Mesothelial cell of epicardium (in vitro differentiated cells): ENCODE results near the gene CHD1L. TPM values are rescaled to one million over a fixed set of nuclear protein-coding genes. Genes with fewer than 3 reads are reported as not detected.
"Not testable (repeated sequence)": the region's sequence is repeated elsewhere in the genome, so short reads cannot be mapped to it uniquely, and the experiment has no call there.

ENCODE experiments used
- DNase-seq, 2 experiments: peaks; one replicate each; pipeline ENCODE4 v3.0.0; 2021; ENCODE audit warnings: low spot score in 2 of 2; ENCODE audit not compliant: unreplicated experiment in 2 of 2
- H3K27ac Mint-ChIP-seq: 2 replicates; pipeline ENCODE4 v1.8.0; 2021; ENCODE audit warnings: mixed read lengths
- H3K27me3 Mint-ChIP-seq: 2 replicates; pipeline ENCODE4 v1.8.0; 2021; ENCODE audit warnings: low read depth, mixed read lengths
- H3K36me3 Mint-ChIP-seq: 2 replicates; pipeline ENCODE4 v1.8.0; 2021; ENCODE audit warnings: mixed read lengths
- H3K4me1 Mint-ChIP-seq: 2 replicates; pipeline ENCODE4 v1.8.0; 2021; ENCODE audit warnings: mixed read lengths
- H3K4me3 Mint-ChIP-seq: 2 replicates; pipeline ENCODE4 v1.8.0; 2021; ENCODE audit warnings: mild to moderate bottlenecking, moderate library complexity, mixed read lengths
- H3K9me3 Mint-ChIP-seq: 2 replicates; pipeline ENCODE4 v1.8.0; 2021; ENCODE audit warnings: mixed read lengths
- CTCF ChIP-seq: fragments of 200-600 bp; sonication (generic); IDR thresholded peaks from one replicate; pipeline ENCODE4 v1.5.0; 2021; ENCODE audit warnings: antibody characterized with exemption; ENCODE audit not compliant: unreplicated experiment
- total RNA-seq: library from RNA; stranded (reverse); gene quantifications from 3 replicates; pipeline ENCODE4 v1.2.1, GENCODE V29; 2021

Gene CHD1L
- total RNA-seq, 1 donor from 2014 or later: 67.5 TPM

DNA sequence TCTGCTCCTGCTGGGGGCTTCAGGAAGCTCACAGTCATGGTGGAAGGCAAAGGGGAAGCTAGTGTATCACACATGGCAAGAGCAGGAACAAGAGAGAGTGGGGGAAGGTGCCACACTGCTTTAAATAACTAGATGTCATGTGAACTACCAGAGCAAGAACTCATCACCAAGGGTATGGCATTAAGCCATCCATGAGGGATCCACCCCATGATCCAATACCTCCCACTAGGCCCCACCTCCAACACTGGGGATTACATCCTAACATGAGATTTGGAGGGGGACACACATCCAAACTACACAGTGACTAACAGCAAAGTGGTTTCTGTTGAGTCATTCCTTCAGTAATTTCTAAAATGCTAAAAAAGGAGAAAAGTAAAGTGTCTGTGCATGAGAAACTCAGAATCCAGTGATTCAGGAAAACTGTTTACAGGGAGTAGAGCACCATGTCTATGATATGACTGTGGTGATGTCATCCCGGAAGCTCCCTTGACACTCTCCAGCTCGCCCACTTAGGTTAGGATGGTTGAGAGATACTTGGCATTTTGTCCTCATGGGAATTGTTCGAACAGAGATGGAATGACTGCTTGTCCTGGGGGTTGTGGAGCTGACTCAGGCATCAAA lies 50.3 kb downstream of the CHD1L start:
- no peak overlapping the region for H3K27ac Mint-ChIP-seq
- TF ChIP-seq CTCF: no peak
- H3K9me3 Mint-ChIP-seq: peaks cover 39% of the 10 kb centered on the region
- H3K4me3 Mint-ChIP-seq: no peak overlapping the region
- no peaks in the 10 kb centered on the region for H3K27me3 Mint-ChIP-seq
- no peak for DNase-seq
- H3K4me1 Mint-ChIP-seq: no peaks in the 10 kb centered on the region
- peaks cover 96% of the 10 kb centered on the region for H3K36me3 Mint-ChIP-seq

DNA sequence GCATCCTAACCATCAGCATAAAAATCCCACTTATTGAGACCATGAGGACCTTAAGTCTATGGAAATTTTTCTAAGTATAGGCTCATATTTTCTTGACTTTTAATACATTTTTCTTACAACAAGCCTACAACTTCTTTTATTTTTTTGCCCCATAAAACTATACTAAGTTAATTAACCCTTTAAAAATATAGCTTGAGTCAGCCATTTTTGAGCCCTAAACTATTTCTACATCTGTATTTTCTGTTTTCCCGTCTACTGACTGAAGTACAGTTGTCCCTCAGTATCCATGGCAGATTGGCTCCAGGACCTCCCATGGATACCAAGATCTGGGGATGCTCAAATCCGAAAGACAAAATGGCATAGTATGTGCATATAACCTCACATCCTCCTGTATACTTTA lies 55.0 kb downstream of the CHD1L start:
- no peak for TF ChIP-seq CTCF
- H3K27ac Mint-ChIP-seq: no peak overlapping the region
- H3K36me3 Mint-ChIP-seq: peaks cover 90% of the 10 kb centered on the region
- no peaks in the 10 kb centered on the region for H3K4me1 Mint-ChIP-seq
- H3K9me3 Mint-ChIP-seq: peaks cover 69% of the 10 kb centered on the region
- H3K4me3 Mint-ChIP-seq: no peak overlapping the region
- no peak for DNase-seq
- no peaks in the 10 kb centered on the region for H3K27me3 Mint-ChIP-seq

GRCh38 chr1:147305803-147306202 lies 63.3 kb downstream of the CHD1L start:
- H3K27me3 Mint-ChIP-seq, H3K27ac Mint-ChIP-seq, H3K4me1 Mint-ChIP-seq, H3K4me3 Mint-ChIP-seq, DNase-seq: not testable (repeated sequence)
- Mint-ChIP-seq H3K36me3 (peaks cover 39% of the 10 kb centered on the region), H3K9me3 (peaks cover 73% of the 10 kb centered on the region)

GRCh38 chr1:147316968-147317367 lies 74.5 kb downstream of the CHD1L start:
- Mint-ChIP-seq H3K27ac (no peak overlapping the region), H3K9me3 (peaks cover 62% of the 10 kb centered on the region), H3K36me3 (no peaks in the 10 kb centered on the region), H3K27me3 (no peaks in the 10 kb centered on the region), H3K4me1 (no peaks in the 10 kb centered on the region), H3K4me3 (no peak overlapping the region)
- DNase-seq: no peak
- TF ChIP-seq CTCF: no peak

DNA sequence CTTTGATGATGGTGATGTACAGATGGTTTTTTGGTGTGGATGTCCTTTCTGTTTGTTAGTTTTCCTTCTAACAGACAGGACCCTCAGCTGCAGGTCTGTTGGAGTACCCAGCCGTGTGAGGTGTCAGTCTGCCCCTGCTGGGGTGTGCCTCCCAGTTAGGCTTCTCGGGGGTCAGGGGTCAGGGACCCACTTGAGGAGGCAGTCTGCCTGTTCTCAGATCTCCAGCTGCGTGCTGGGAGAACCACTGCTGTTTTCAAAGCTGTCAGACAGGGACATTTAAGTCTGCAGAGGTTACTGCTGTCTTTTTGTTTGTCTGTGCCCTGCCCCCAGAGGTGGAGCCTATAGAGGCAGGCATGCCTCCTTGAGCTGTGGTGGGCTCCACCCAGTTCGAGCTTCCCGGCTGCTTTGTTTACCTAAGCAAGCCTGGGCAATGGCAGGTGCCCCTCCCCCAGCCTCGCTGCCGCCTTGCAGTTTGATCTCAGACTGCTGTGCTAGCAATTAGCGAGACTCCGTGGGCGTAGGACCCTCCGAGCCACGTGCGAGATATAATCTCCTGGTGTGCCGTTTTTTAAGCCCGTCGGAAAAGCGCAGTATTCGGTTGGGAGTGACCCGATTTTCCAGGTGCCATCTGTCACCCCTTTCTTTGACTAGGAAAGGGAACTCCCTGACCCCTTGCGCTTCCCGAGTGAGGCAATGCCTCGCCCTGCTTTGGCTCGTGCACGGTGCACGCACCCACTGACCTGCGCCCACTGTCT lies 84.6 kb downstream of the CHD1L start:
- H3K4me1 Mint-ChIP-seq, H3K36me3 Mint-ChIP-seq, DNase-seq, H3K27ac Mint-ChIP-seq, H3K27me3 Mint-ChIP-seq: not testable (repeated sequence)
- Mint-ChIP-seq H3K4me3 (peak overlapping the region; percentile 47), H3K9me3 (peaks cover 18% of the 10 kb centered on the region)

- no peak overlapping the region for H3K4me3 Mint-ChIP-seq
- no peak for TF ChIP-seq CTCF
- peaks cover 5% of the 10 kb centered on the region for H3K9me3 Mint-ChIP-seq
- H3K27ac Mint-ChIP-seq: no peak overlapping the region
- H3K36me3 Mint-ChIP-seq: no peaks in the 10 kb centered on the region
- DNase-seq: no peak
- peaks cover 29% of the 10 kb centered on the region for H3K27me3 Mint-ChIP-seq
- no peaks in the 10 kb centered on the region for H3K4me1 Mint-ChIP-seq
These were observed 91.8 kb downstream of the CHD1L start for GRCh38 chr1:147334292-147334691.
